SK-N-SH (cell line): ENCODE results near the gene XPOT. TPM values are rescaled to one million over a fixed set of nuclear protein-coding genes. Genes with fewer than 3 reads are reported as not detected.

Experiments
- CTCF ChIA-PET: fragments of 300-600, 350-600 bp; formaldehyde crosslinking; extraction: SDS; loops from one replicate; lab custom pipeline; 2021; lab: Yijun Ruan, JAX
- POLR2A ChIA-PET: fragments of 350-600 bp; sonication (Branson Sonifier 250); formaldehyde crosslinking; extraction: SDS; loops from one replicate; lab custom pipeline; 2020; ENCODE audit warnings: antibody characterized with exemption, inconsistent platforms; lab: Yijun Ruan, JAX
- DNase-seq: peaks from one replicate; pipeline ENCODE4 v3.0.0; 2012
- H2AFZ ChIP-seq: fragments of 200-600 bp; sonication (generic); 2 replicates; pipeline ENCODE4 v1.8.1; 2016; ENCODE audit warnings: antibody characterized with exemption, mild to moderate bottlenecking, low read depth
- H3F3A ChIP-seq: fragments of 200-600 bp; sonication (generic); replicated peaks from 2 replicates; pipeline ENCODE3; 2016; ENCODE audit warnings: antibody characterized with exemption, mild to moderate bottlenecking; ENCODE audit not compliant: insufficient read depth
- H3K27ac ChIP-seq, 2 experiments: fragments of 200-500 bp in 1 of 2; fragments of 200-600 bp in 1 of 2; sonication (Bioruptor generic) in 1 of 2; sonication (generic), shearing (Covaris generic) in 1 of 2; 2 replicates each; pipeline versions ENCODE4 v1.5.1 to v1.6.1; 2014 to 2016; ENCODE audit warnings: low read depth in 2 of 2, inconsistent platforms in 1 of 2, low read length in 1 of 2, mild to moderate bottlenecking in 1 of 2, mixed read lengths in 1 of 2
- H3K27me3 ChIP-seq: fragments of 200-600 bp; sonication (generic), shearing (Covaris generic); 2 replicates; pipeline ENCODE4 v1.6.1; 2016; ENCODE audit warnings: mixed run types; ENCODE audit not compliant: insufficient read depth
- H3K36me3 ChIP-seq, 2 experiments: fragments of 200-500 bp in 1 of 2; fragments of 200-600 bp in 1 of 2; sonication (Bioruptor generic) in 1 of 2; sonication (generic) in 1 of 2; replicated peaks in 1 of 2; 2 replicates each; pipeline versions ENCODE3 to v1.5.1; 2014 to 2016; ENCODE audit warnings: low read length in 1 of 2, mild to moderate bottlenecking in 1 of 2; ENCODE audit not compliant: insufficient read depth in 2 of 2, control insufficient read depth in 1 of 2
- H3K4me1 ChIP-seq, 2 experiments: fragments of 200-500 bp in 1 of 2; fragments of 200-600 bp in 1 of 2; sonication (Bioruptor generic) in 1 of 2; sonication (generic), shearing (Covaris generic) in 1 of 2; 2 replicates each; pipeline versions ENCODE4 v1.5.1 to v1.6.1; 2014 to 2016; ENCODE audit warnings: low read depth in 1 of 2, low read length in 1 of 2, mixed run types in 1 of 2; ENCODE audit not compliant: insufficient read depth in 2 of 2, control insufficient read depth in 1 of 2
- H3K4me2 ChIP-seq: fragments of 200-600 bp; sonication (generic), shearing (Covaris generic); 2 replicates; pipeline ENCODE4 v1.6.1; 2017; ENCODE audit warnings: mixed run types
- H3K4me3 ChIP-seq, 2 experiments: fragments of 200-500 bp in 1 of 2; fragments of 200-600 bp in 1 of 2; sonication (Bioruptor generic) in 1 of 2; sonication (generic), shearing (Covaris generic) in 1 of 2; 2 replicates each; pipeline versions ENCODE4 v1.5.1 to v1.8.1; 2014 to 2016; ENCODE audit warnings: low read depth in 2 of 2, inconsistent platforms in 1 of 2, low read length in 1 of 2, mild to moderate bottlenecking in 1 of 2, mixed read lengths in 1 of 2, moderate library complexity in 1 of 2
- H3K79me2 ChIP-seq: fragments of 200-600 bp; sonication (generic); 2 replicates; pipeline ENCODE4 v1.8.1; 2017; ENCODE audit warnings: mild to moderate bottlenecking; ENCODE audit not compliant: insufficient read depth
- H3K9ac ChIP-seq: fragments of 200-600 bp; sonication (generic); 2 replicates; pipeline ENCODE4 v1.6.1; 2017; ENCODE audit warnings: mixed run types
- H3K9me2 ChIP-seq: fragments of 200-600 bp; sonication (generic); 2 replicates; pipeline ENCODE4 v1.6.1; 2017; ENCODE audit warnings: mixed run types
- H3K9me3 ChIP-seq: fragments of 200-600 bp; sonication (generic); 2 replicates; pipeline ENCODE4 v1.6.1; 2017; ENCODE audit warnings: mixed run types, mild to moderate bottlenecking, moderate library complexity
- H4K20me1 ChIP-seq: fragments of 200-600 bp; sonication (generic); 2 replicates; pipeline ENCODE4 v1.6.1; 2017; ENCODE audit warnings: mild to moderate bottlenecking, mixed run types; ENCODE audit not compliant: insufficient read depth
- CHD2 ChIP-seq: fragments of 150-350 bp; IDR thresholded peaks from 2 replicates; pipeline ENCODE4 v1.6.1; 2018; ENCODE audit warnings: low read length; ENCODE audit not compliant: partially characterized antibody
- FOXM1 ChIP-seq: IDR thresholded peaks from 2 replicates; pipeline ENCODE4 v1.4.0; 2012; ENCODE audit warnings: low read depth, mild to moderate bottlenecking
- PBX3 ChIP-seq: IDR thresholded peaks from 2 replicates; pipeline ENCODE4; 2012
- POLR2AphosphoS5 ChIP-seq: IDR thresholded peaks from 2 replicates; pipeline ENCODE4 v1.6.1; 2012; ENCODE audit warnings: low read depth, low read length
- RXRA ChIP-seq: IDR thresholded peaks from 2 replicates; pipeline ENCODE4 v1.4.0; 2012; ENCODE audit warnings: low read depth, mild to moderate bottlenecking, borderline replicate concordance
- SMC3 ChIP-seq: IDR thresholded peaks from 2 replicates; pipeline ENCODE4 v1.6.1; 2012; ENCODE audit warnings: low read depth, low read length, improper control_type of control experiment
- TEAD4 ChIP-seq: IDR thresholded peaks from 2 replicates; pipeline ENCODE4 v1.4.0; 2012; ENCODE audit warnings: mild to moderate bottlenecking, borderline replicate concordance; ENCODE audit not compliant: insufficient read depth
- USF1 ChIP-seq: IDR thresholded peaks from 2 replicates; pipeline ENCODE4 v1.4.0; 2012; ENCODE audit warnings: low read depth, borderline replicate concordance
- WGBS: methylation state at CpG from one replicate; pipeline ENCODE4 v1.1.6; 2017; ENCODE audit warnings: low lambda C conversion rate; 5-methylcytosine and 5-hydroxymethylcytosine counted together
- polyA plus RNA-seq, 3 experiments: library from polyadenylated mRNA; depleted of rRNA; stranded (reverse); fragments of >200 nt; gene quantifications; 2 replicates each; pipeline ENCODE4 v1.2.3, GENCODE V29; 2012
- TF ChIP-seq, protein P1 (sequence below): IDR thresholded peaks from 2 replicates; pipeline ENCODE4 v1.6.1; 2012; ENCODE audit warnings: mild to moderate bottlenecking, low read depth, low read length, moderate library complexity
- TF ChIP-seq, protein P2 (sequence below): fragments of 200-600 bp; sonication (generic); IDR thresholded peaks from 2 replicates; pipeline ENCODE4 v1.6.1; 2017; ENCODE audit warnings: antibody characterized with exemption, mild to moderate bottlenecking, moderate library complexity
- TF ChIP-seq, protein P3 (sequence below): IDR thresholded peaks from 2 replicates; pipeline ENCODE4 v1.4.0; 2012; ENCODE audit warnings: low read depth, borderline replicate concordance

Gene XPOT
- polyA plus RNA-seq, 1 of the 3 experiments (the other 2 are of a cell fraction) = 25.6 TPM

DNA sequence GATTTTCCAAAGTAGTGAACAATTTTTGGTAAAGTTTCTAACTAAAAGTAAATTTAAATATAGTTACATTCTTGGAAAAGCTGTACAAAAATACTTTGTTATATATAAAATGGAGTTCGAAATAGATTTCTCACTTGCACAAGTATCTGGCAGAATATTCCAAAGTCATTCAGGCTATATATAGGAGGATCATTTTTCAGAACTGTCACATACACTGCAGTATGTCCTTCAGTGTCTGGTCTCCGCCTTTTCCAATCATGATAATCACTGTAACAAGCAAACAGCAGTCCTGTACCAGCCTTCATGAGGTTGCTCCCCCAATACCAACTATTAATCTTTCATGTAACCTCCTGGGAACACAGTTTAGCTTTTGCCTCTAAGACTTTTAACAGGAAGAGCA lies 66.3 kb downstream of the XPOT start:
- Histone ChIP-seq H3K4me1 (0 out of 4 replicates have a peak, but pooled peaks cover 0 to 2% of the 10 kb centered on the region in 2 experiments), H3K79me2 (peaks cover 32% of the 10 kb centered on the region; the same call in 1 of the 2 replicates), H3K27ac (no peak overlapping the region), H3K9ac (no peak overlapping the region), H3K4me3 (no peak overlapping the region), H3K9me2 (no peaks in the 10 kb centered on the region), H3K27me3 (no peaks in the 10 kb centered on the region), H3K36me3 (peaks cover 73 to 79% of the 10 kb centered on the region in 2 experiments), H3K4me2 (no peak overlapping the region), H4K20me1 (no peaks in the 10 kb centered on the region), H3F3A (no peaks in the 10 kb centered on the region), H2AFZ (no peak overlapping the region), H3K9me3 (no peaks in the 10 kb centered on the region)
- DNase-seq = no peak
- POLR2A ChIA-PET = no interaction called here
- CTCF ChIA-PET = interaction anchor here (1.0 to 1.6 kb wide), 3 partner anchors 41 to 227 kb away, joined by 3 read pairs; no protein-coding TSS in a partner anchor
- TF ChIP-seq POLR2AphosphoS5 = no peak
- TF ChIP-seq, protein P1, sequence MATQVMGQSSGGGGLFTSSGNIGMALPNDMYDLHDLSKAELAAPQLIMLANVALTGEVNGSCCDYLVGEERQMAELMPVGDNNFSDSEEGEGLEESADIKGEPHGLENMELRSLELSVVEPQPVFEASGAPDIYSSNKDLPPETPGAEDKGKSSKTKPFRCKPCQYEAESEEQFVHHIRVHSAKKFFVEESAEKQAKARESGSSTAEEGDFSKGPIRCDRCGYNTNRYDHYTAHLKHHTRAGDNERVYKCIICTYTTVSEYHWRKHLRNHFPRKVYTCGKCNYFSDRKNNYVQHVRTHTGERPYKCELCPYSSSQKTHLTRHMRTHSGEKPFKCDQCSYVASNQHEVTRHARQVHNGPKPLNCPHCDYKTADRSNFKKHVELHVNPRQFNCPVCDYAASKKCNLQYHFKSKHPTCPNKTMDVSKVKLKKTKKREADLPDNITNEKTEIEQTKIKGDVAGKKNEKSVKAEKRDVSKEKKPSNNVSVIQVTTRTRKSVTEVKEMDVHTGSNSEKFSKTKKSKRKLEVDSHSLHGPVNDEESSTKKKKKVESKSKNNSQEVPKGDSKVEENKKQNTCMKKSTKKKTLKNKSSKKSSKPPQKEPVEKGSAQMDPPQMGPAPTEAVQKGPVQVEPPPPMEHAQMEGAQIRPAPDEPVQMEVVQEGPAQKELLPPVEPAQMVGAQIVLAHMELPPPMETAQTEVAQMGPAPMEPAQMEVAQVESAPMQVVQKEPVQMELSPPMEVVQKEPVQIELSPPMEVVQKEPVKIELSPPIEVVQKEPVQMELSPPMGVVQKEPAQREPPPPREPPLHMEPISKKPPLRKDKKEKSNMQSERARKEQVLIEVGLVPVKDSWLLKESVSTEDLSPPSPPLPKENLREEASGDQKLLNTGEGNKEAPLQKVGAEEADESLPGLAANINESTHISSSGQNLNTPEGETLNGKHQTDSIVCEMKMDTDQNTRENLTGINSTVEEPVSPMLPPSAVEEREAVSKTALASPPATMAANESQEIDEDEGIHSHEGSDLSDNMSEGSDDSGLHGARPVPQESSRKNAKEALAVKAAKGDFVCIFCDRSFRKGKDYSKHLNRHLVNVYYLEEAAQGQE = no peak
- TF ChIP-seq SMC3 = no peak
- TF ChIP-seq, protein P2, sequence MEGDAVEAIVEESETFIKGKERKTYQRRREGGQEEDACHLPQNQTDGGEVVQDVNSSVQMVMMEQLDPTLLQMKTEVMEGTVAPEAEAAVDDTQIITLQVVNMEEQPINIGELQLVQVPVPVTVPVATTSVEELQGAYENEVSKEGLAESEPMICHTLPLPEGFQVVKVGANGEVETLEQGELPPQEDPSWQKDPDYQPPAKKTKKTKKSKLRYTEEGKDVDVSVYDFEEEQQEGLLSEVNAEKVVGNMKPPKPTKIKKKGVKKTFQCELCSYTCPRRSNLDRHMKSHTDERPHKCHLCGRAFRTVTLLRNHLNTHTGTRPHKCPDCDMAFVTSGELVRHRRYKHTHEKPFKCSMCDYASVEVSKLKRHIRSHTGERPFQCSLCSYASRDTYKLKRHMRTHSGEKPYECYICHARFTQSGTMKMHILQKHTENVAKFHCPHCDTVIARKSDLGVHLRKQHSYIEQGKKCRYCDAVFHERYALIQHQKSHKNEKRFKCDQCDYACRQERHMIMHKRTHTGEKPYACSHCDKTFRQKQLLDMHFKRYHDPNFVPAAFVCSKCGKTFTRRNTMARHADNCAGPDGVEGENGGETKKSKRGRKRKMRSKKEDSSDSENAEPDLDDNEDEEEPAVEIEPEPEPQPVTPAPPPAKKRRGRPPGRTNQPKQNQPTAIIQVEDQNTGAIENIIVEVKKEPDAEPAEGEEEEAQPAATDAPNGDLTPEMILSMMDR = no peak
- TF ChIP-seq USF1 = no peak
- no peak for TF ChIP-seq PBX3
- WGBS = 94% methylated on average over 2 of the region's 2 CpGs

GRCh38 chr12:64473176-64473575 lies 69.0 kb downstream of the XPOT start:
- POLR2A ChIA-PET = no interaction called here
- CTCF ChIA-PET = interaction anchor here (0.7 to 1.4 kb wide), 3 partner anchors 9 to 218 kb away, joined by 3 to 6 read pairs (median 3); no protein-coding TSS in a partner anchor
- H3K36me3 ChIP-seq = peaks cover 59 to 70% of the 10 kb centered on the region in 2 experiments

More at GRCh38 chr12:64473176-64473575, 69.0 kb downstream of the XPOT start:
- Histone ChIP-seq H3K27me3 (no peaks in the 10 kb centered on the region), H3K27ac (no peak overlapping the region), H2AFZ (no peak overlapping the region), H3K9ac (no peak overlapping the region), H3F3A (peaks cover under 1% of the 10 kb centered on the region), H3K4me2 (no peak overlapping the region), H3K4me3 (no peak overlapping the region), H4K20me1 (peaks cover 4% of the 10 kb centered on the region), H3K4me1 (peaks cover 0 to 2% of the 10 kb centered on the region in 2 experiments; a peak in 2 of 4 replicates), H3K9me2 (no peaks in the 10 kb centered on the region), H3K9me3 (peaks cover 6% of the 10 kb centered on the region; the same call in 1 of the 2 replicates), H3K79me2 (peaks cover 59% of the 10 kb centered on the region; the same call in 1 of the 2 replicates)
- TF ChIP-seq RXRA (no peak), TEAD4 (no peak), FOXM1 (no peak), CHD2 (no peak), PBX3 (no peak)
- TF ChIP-seq, protein P3, sequence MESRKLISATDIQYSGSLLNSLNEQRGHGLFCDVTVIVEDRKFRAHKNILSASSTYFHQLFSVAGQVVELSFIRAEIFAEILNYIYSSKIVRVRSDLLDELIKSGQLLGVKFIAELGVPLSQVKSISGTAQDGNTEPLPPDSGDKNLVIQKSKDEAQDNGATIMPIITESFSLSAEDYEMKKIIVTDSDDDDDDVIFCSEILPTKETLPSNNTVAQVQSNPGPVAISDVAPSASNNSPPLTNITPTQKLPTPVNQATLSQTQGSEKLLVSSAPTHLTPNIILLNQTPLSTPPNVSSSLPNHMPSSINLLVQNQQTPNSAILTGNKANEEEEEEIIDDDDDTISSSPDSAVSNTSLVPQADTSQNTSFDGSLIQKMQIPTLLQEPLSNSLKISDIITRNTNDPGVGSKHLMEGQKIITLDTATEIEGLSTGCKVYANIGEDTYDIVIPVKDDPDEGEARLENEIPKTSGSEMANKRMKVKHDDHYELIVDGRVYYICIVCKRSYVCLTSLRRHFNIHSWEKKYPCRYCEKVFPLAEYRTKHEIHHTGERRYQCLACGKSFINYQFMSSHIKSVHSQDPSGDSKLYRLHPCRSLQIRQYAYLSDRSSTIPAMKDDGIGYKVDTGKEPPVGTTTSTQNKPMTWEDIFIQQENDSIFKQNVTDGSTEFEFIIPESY = no peak
- 94% methylated on average over 2 of the region's 2 CpGs for WGBS
- no peak for DNase-seq
